Stimulated activated CD4-positive, alpha-beta T cell treated with anti-CD3 and anti-CD28 coated beads, Interleukin-2, amount 100 ng/mL, for 24 hours (primary cell): ENCODE results near the gene EXT2.

Source experiments
- DNase-seq, 2 donors: peaks; one replicate each; pipeline ENCODE4 v3.0.0-alpha.2; 2020

The EXT2 gene

DNA sequence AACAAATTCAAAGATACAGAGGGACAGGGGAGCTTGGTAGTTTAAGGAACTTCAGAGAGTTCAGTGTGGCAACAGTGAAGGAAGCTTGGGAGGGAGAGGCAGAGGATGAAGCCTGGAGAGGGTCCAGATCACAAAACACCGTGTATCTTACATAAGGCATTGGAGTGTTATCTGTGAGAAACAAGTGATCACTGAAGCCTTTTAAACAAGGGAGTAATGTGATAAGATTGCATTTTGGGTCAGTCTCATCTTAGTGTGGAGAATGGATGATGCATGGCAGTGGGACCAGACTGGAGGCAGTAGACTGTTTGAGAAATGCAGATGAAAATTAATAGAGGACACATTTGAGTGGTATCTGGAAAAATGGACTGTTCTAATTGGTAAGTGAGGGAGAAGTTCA, 79.4 kb downstream of the EXT2 start:
- no peak for DNase-seq

DNA sequence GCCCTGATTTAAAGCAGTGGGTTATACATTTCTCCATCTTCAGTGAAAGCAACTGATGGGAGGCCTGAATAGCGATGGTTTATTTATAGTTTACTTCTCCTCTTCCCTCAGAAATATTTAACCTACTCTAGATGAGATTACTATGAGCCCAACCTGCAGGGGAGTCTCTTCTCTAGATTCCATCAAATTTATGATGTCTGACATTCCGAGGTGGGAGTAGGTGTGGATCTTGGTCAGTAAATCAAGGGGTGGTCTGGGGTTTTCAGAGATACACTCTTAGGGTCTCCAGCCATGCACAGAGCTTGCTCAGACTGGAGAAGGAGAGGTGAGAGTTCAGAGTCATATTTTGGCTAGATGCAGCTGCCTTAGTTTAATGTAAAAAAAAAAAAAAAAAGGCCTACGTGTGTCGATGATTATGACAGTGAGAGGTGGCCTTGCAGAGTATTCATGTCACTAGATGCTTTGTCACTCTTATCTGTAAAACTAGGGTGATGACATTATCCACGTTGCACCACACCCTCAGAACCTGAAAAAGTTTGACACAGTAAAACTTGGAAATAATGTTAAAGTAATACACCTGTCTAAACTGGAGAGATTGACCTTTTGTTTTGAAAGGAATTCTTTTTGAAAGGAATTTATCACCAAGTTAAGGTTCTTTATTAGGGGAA, 81.2 kb downstream of the EXT2 start:
- DNase-seq, result no peak

DNA sequence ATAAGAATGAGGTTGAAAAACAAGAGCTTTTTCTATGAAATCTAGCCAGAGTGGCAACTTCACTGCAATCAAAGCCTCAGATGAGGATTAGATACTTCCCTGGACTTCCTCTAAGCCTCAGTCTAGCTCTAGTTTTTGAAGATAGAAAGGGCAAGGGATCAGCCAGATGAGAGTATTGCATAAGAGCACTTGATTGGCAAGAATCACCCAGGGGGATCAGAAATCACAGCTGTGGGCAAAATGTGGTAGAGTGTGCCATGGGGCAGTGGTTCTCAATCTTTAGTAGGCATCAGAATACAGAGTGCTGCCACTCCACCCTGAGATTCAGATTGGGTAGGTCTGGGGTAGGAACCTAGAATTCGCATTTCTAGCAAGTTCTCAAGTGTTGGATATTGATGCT, 82.4 kb downstream of the EXT2 start:
- no peak for DNase-seq

DNA sequence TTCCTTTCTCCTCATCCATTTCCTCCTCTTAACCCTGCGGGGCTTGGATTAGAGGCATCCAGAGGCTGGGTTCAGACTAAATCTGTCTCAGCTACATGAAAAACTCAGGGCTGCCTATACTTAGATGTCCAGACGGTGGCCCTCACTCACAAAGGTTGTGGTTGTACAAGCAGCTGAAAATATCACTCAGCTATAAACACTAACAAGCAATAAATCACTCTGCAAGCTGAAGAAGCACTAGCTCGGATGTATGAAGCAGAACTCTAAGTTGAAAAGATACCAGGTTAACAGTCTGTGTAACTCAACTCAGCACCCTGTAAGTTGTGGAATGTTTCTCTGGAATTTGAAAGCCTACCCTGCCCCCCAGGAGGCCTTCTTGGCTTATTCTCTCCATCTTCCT, 82.9 kb downstream of the EXT2 start:
- no peak for DNase-seq

DNA sequence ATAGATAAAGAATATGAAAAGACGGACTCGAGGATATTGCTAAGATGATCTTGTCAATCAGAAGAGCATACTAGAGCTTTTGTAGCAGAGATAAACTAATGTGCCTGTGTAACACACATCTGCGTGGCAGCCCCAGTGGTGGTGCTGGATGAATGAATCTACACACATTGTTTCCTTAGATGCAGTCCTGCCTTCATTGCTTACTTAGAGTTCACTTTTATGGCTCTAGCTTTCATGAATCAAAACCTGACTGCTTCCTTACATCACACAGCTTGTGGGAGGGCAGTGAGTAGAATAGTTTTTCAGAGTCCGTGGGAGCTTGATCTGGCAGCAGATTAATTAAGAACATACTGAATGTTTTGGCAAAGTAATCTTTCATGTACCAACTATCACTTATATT, 83.7 kb downstream of the EXT2 start:
- no peak for DNase-seq

DNA sequence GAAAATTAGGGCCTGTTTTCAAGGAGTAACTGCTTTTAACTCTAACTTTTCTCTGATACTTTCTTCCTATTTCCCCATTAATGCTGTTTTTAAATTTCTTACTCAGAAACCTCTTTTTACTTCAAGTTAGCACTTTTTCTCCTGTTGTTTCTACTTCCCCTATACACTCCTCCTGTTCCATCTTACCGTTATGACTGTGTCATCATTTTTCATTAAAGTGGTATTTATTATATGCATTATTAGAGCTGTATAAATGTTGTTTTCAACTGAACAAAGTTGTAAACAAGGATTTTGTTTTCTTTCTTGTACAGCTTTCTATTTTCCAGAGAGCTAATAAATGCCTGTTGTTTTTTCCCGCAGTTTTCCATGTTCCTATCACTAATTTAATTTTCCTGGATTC, 84.6 kb downstream of the EXT2 start:
- no peak for DNase-seq

DNA sequence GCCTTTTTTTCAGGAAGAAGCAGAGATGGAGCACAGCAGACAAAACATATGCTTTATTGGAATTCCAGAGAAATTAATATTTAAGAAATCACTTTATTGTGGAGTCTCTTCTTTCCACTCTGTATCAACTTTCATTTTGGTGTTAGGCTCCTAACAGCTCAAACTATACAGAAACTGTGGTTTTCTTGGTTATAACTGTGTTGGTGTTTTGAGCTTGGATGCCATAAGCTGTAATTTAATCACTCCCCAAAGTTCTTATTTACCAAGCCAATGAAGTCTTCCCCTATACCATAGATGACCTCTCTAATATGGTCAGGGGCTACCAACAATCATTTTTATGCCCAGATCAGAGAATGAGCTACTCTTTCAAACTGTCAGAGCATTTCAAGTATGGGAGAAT, 90.0 kb downstream of the EXT2 start:
- DNase-seq, result no peak

DNA sequence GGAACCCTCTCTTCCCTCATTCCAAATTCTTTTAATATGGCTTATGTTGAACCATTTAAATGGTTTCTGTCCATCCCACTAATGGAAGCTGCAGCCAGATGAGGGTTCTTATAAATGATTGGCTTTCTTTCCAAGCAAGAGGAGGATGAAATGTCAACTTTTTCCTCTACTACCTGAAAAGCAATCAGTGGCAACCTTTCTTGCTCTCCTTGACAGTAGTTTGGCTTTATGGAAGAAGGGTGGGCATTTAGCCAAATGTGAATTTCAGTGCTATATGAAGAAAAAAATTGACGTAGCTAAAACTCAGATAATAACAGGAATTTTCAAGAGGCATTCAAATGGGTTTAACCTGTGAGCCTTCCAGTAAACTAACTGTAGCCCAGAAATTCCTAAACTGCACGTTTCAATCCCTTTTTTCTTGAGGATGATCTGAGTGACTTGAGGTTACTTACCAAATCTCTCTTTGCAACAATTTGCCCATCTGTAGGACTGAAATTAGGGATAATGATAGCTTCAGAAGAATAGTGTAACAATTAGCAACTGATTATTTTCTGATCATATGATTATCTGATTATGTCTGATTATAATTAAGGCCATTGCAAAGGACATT, 90.9 kb downstream of the EXT2 start:
- DNase-seq, result no peak

DNA sequence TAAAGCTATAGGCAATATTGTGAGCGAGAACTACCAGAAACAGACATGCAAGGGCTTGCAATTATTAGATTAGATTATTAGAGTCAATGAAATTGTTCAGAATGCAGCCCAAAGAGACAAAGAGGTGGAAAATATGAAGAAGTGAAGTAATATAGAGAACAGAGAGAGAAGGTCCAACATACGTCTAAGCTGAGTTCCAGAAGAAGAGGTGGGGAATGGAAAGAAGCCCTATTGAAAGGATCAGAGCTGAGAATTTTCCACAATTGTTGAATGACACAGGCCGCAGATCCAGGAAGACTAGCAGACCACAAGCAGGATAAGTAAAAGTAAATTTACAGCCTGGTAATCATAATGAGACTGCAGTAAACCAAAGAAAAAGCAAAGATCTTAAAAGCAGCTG, 93.2 kb downstream of the EXT2 start:
- DNase-seq, result no peak

DNA sequence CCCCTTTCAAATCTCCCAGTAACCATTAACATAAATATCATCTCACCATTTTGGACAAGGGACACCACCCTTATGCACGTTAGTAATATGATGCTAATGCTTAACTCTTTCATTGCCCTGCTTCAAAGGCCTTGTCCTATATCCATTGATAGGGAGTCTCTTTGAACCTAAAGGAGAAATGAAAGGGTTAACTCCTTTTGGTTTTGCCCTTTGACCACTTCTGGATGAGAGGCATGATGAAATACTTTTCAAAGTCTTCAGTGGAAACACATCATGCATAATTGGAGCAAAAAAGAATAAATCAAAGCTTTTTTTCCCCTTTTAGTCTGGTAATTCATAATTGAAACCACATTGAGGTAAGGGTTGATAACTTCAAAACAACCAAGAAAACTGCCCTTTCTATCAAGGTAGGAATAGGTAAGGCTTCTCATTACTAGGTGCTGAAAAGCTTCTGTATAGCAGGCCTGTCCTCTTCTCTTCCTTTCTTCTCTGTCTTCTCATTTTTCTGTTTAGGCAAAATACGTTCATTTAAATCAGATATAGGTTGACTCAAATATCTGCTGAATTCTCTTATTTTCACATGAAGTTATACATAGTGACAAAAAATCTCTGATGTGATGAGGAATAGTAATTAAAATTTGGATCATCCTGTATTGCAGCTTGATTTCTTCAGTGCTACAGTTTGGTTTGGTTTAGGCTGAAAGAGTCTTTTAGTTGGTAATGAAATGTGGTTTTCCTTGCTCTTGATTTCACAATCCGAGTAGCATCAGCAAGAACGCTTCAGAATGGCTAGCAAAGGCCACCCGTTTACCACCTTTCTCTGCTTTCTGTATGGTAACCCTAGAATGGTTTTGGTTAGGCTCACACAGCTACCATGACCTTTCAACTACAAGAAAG, 94.8 kb downstream of the EXT2 start:
- no peak for DNase-seq

DNA sequence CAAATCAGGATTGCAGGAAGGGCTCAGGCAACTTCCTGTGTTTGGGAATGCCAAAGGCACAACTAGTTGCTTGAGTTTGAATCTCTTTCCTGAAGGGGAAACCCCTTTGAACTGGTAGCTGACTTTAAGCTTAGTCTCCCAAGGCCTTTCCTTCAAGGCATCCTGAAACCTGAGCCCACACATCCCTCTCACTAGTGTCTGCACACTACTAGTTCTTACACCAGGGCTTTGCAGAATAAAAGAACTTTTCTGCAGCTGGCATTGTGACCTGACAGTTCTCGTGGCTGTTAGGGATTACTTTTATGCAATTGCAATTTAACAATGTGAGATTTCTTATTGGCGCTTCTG, 95.4 kb downstream of the EXT2 start:
- DNase-seq, result no peak

DNA sequence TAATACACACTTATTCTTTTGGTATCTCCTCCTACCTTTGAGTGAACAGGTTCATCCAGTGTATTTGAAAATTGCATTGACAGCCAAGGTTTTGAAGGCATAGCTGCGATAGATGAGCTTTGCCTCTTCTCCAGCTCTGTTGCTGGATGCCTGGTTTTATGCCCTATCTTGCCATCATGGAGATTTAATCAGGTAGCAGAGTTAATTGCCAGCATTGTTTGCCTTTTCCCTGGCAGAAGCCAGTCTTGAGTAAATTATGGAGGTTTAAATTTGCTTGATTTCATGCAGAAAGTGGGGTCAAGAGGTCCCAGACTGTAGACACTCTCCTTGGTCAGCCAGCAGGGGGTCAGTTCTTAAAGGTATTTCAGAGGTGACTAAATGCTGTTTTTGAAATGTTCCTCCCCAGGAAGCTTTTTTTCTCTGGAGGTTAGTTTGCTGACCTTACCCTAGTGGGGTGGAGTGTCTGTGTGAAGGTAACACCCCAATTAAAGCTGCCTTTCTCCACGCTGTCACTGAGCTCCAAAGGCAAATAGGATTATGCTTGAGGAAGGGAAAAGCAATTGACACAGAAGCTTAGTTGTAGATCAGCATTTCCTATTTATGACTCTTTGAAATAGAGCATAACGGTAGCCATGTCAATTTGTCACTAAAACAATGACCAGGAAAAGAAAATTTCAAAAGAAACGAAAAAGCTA, 96.0 kb downstream of the EXT2 start:
- no peak for DNase-seq

DNA sequence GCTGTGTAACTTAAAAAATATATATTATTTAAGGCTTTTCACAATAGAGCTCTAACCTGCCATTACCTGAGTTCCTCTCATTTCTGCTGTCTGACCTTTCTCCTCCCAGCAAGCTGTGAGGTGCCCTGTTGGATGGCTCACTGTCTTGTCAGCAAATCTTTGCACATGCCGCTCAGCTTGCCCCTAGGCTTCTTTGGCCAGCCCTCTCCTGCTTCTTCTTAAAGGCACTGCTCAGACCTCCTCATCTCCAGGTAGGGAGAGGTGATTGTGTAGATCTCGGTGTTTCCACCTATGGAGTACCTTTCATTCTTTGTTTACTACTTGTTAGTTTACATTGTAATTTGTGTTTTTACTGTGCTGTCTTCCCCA, 96.5 kb downstream of the EXT2 start:
- DNase-seq, result no peak

DNA sequence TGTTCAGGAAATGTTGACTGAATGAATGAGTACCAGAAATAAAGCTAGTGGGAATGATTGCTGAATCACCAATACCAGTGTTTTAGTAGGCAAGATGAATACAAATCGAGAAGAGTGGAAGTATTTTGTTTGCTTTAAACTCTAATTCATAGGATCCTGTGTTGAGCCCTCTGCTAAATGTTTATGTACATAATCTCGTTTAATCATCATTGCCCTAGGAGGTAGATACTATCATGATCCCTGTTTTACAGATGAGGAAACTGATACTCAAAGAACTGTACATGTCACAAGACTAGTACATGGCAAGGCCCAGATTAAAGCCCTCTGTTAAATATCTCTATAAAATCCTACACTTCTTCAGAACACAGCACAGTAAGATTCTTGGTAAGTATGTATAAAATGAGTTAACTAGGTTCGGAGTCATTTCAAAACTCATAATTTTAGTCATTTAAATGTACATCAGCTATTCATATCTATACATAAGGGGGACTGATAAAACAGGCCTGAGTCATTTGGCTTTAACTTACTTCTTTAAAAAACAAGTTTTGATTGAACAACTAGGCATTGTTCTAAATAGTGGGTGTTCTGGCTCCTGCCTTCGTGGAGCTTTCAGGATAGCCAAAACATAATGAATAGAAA, 97.1 kb downstream of the EXT2 start:
- no peak for DNase-seq

DNA sequence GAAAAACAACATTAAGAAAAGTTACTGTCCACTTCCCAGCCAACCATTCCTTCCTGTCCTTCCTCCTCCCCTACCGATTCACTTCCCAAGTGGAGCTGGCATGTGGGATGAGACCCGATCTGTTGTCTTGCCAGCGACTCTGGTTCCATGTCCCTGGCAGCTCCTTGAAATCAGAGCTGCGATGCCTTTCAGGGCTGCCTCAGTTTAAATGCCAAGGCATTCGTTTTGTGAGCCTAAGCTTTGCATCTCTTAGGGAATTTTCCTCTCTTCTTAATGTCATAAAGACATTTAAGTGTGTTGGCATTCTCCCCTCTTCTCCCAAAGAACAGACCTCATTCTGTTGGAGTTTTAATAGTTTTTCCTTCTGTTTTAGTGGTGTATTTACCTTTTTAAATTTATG, 98.4 kb downstream of the EXT2 start:
- DNase-seq, result no peak

DNA sequence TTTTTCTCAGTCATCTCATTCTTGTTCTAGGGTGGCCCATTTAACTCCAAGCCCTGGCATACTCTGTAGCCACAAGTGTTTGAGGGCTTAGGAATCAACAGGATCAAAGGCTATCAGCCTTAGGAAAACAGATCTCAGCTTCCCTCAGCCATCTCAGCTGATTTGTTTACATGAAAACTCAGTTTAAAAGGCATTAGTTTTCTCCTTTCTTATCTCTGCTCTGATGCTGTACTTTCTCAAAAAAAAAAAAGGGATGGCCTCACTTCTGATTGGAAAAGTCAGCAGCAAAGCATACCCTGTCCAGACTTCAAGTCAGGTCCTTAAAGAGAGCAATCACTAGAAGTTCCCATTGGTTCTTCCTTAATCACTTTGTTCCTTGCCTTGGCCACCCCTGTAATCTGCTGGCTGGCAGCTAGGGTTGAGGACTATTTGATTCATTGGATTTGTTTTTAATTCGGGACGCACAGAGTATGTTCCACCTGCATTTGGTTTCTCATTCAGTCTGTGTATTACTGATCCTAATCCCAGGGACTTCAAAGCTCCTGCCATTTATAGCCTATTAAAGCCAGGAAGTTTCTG, 102.8 kb downstream of the EXT2 start:
- no peak for DNase-seq

DNA sequence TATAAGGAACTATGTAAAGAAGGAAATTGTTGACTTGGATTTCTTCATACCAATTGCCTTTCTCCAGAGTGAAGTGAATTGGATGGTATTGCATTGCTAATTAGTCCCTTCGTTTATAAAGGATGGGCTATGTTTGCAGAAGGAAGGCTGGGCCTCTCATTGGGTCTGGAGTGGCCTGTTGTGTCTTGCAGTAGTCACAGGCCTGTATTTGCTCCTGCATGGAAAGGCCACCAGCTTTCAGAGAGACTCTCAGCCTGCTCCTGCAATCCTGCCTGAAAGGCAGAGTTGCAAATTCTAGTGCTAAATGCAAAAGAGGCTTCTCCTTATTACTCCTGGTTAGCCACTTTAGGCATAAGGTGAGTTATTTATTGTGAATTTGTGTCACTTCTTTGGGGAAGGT, 103.8 kb downstream of the EXT2 start:
- no peak for DNase-seq

DNA sequence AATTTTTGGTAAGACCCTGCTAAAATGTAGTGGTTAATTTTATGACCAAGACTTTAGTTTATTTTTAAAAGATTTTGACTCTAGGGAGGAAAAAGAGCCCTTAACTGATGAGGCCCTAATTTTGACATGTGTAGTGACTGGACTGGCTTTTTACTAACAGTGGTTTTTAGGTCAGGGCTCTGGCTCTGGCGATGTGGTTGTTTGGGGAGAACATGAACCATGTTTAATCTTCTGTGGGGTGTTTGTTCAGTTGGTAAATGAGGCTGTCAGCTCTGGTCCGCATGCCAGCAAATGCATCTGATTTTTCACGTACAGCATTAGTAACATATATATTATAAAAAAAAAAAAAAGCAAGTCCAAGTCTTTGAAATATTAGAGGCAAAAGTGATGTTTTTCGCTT, 104.3 kb downstream of the EXT2 start:
- DNase-seq, result no peak

DNA sequence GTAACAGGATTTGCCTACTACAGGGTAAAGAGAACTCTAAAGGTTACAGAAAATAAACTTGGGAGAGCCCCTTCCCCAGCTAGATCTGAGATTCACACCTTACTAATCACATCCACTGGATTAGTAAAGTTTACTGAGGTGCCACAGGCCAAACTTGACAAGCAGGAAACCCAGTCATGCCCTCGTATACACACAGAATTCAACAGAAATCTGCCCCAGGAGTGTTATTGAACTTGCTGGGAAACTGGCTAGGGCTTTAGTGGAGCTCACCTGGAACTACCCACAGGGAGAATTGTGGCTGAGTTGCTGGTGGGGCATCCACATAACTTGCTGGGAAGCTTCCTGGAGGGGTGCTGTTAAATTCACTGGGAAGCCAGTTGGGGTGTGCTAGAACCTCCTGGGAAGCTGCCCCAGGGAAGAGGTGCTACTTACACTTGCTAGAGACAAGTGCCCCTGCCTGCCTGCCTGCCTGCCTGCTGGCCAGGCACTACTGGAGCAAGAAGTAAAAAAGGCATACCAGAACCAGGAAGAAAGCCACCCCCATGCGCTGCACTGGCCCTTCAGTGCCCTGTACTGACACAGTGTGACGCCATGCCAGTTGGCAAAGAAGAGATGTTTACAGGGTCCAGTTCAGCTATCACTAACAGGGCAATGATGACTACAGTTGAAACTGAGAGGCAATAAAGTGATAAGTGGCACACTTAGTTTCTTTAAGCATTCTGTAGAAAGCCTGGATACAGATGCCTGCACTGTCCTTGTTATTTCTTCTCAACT, 108.0 kb downstream of the EXT2 start:
- no peak for DNase-seq

DNA sequence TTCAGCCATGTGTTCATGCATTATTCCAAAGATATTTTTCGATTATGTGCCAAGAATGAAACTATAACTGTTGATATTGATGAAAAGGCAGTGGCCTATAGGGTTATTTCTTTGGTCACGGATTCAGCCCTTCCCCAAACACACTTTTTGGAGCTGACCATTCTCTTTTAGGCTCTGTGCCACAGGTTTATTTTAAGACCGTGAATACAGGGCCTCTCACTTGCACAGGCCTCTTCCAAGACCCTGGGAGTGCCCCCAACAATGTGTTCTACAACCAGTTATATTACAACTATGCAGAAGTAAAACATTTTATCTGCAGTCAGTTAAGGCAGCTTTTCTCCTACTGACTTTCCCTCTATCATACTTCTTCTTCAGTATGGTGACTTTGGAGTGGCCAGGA, 109.9 kb downstream of the EXT2 start:
- no peak for DNase-seq

DNA sequence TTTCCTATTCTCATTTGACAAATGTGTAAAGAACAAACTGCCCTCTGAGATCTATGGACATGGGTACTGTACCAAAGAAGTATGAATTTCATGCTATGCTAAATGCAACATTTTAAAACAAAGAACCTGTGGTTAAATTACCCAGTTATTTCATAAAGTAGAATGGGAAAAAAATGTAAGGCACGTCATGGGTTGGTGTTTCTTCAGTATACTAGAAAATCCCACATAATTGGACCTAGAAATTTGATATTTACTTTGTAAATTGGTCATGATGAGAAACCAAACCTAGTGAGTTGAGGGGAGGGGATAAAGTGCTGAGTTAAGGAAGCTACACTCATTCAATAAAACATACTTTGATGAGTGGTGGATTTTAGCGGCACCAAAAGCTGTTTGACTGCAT, 110.4 kb downstream of the EXT2 start:
- DNase-seq, result no peak

DNA sequence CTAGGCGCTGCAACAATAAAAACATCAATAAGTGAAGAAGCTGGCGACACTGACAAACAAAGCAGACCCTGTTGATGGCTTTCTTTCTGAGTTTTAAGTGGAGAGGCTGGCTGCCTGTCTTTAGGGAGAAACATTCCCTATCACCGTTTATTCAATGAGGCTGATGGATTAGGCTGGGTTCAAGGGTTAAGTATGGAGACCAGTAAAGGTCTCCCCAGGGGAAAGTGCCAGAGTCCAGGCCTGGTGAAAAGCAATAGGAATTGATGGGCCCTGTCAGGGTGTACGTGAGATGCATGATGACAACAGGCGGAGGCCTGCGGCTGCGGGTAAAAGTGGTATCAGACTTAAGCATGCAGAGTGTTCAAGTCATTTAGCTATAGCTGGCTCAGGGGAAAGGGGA, 111.8 kb downstream of the EXT2 start:
- no peak for DNase-seq
